Measurements from ENCODE around the gene LTBP1. TPM values are rescaled to one million over a fixed set of nuclear protein-coding genes. Genes with fewer than 3 reads are reported as not detected.

Gene LTBP1
- total and polyA plus RNA-seq, 12 donors = 6.2 to 47.2 (median 15.5) TPM

DNA sequence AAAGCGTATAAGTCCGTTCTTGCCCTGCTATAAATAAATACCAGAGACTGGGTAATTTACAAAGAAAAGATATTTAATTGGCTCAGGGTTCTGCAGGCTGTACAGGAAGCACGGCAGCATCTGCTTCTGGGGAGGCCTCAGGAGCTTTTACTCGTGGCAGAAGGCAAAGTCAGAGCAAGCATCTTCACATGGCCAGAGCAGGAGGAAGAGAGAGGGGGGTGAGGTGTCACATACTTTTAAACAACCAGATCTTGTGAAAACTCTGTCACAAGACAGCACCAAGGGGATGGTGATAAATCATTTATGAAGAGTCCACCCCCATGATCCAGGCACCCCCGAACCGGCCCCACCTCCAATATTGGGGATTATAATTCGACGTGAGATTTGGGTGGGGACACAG is 130.6 kb downstream of the LTBP1 start:
- Histone ChIP-seq H3K4me1 (replicated peaks in 1 of 2) (no peaks in the 10 kb centered on the region), H3K9me3 (replicated peaks in 1 of 3) (no peaks in the 10 kb centered on the region), H3K4me3 (no peak overlapping the region), H3K27ac (no peak overlapping the region), H3K36me3 (replicated peaks in 1 of 2) (no peaks in the 10 kb centered on the region), H3K27me3 (no peaks in the 10 kb centered on the region)
- intact Hi-C loops (cut with DNase I) = no loop called here
- no peak for DNase-seq
- TF ChIP-seq POLR2A (IDR thresholded peaks at IDR 0.05) = no peak
- TF ChIP-seq, protein P1, sequence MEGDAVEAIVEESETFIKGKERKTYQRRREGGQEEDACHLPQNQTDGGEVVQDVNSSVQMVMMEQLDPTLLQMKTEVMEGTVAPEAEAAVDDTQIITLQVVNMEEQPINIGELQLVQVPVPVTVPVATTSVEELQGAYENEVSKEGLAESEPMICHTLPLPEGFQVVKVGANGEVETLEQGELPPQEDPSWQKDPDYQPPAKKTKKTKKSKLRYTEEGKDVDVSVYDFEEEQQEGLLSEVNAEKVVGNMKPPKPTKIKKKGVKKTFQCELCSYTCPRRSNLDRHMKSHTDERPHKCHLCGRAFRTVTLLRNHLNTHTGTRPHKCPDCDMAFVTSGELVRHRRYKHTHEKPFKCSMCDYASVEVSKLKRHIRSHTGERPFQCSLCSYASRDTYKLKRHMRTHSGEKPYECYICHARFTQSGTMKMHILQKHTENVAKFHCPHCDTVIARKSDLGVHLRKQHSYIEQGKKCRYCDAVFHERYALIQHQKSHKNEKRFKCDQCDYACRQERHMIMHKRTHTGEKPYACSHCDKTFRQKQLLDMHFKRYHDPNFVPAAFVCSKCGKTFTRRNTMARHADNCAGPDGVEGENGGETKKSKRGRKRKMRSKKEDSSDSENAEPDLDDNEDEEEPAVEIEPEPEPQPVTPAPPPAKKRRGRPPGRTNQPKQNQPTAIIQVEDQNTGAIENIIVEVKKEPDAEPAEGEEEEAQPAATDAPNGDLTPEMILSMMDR (IDR thresholded peaks at IDR 0.05) = no peak
- WGBS, 4 donors = 80 to 84% (median 83%) methylated on average over 8 of the region's 8 CpGs

DNA sequence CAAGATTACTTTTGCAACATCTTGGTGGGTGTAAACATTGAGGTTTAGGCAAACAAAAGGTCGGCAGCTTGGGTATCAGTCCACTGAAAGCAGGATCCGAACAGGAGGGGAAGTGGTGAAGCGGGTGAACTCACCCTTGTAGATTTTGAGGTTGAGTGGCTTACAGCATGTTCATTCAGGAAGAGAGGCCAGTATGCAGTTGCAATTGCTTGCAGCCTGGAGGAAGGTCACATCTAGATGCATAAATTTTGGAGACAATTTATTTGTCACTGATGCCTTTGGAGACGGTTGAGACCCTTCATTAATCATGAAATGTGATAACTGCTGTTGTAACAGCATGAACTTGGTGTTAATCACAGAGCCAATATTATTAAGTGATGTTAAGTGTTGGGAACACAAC is 131.1 kb downstream of the LTBP1 start:
- DNase-seq = no peak
- WGBS, 4 donors = 53 to 64% (median 57%) methylated on average over 4 of the region's 4 CpGs
- H3K4me3 ChIP-seq = no peak overlapping the region
- H3K27me3 ChIP-seq = no peaks in the 10 kb centered on the region
- H3K4me1 ChIP-seq (replicated peaks in 1 of 2) = no peaks in the 10 kb centered on the region
- no peaks in the 10 kb centered on the region for H3K36me3 ChIP-seq (replicated peaks in 1 of 2)
- TF ChIP-seq, protein P1 (IDR thresholded peaks at IDR 0.05) = no peak
- no peak for TF ChIP-seq POLR2A (IDR thresholded peaks at IDR 0.05)
- intact Hi-C loops (cut with DNase I) = no loop called here
- no peak overlapping the region for H3K27ac ChIP-seq
- no peaks in the 10 kb centered on the region for H3K9me3 ChIP-seq (replicated peaks in 1 of 3)

DNA sequence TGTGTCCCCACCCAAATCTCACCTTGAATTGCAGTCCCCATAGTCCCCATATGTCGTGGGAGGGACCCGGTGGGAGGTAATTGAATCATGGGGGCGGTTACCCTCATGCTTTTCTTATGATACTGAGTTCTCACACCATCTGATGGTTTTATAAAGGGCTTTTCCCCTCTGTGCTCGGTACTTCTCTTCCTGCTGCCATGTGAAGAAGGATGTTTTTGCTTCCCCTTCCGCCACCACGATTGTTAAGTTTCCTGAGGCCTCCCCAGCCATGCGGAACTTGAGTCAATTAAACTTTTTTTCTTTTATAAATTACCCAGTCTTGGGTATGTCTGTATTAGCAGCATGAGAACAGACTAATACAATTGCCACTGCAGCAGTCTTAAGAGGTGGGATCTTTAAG is 134.9 kb downstream of the LTBP1 start:
- Histone ChIP-seq H3K36me3 (replicated peaks in 1 of 2) (no peaks in the 10 kb centered on the region), H3K4me1 (replicated peaks in 1 of 2) (peaks cover 0 to 9% of the 10 kb centered on the region in 2 donors), H3K4me3 (no peak overlapping the region), H3K27me3 (no peaks in the 10 kb centered on the region), H3K9me3 (replicated peaks in 1 of 3) (no peaks in the 10 kb centered on the region), H3K27ac (no peak overlapping the region)
- TF ChIP-seq POLR2A (IDR thresholded peaks at IDR 0.05) = no peak
- TF ChIP-seq, protein P1 (IDR thresholded peaks at IDR 0.05) = no peak
- DNase-seq = no peak
- intact Hi-C loops (cut with DNase I) = no loop called here
- WGBS, 4 donors = 65 to 82% (median 72%) methylated on average over 7 of the region's 7 CpGs

DNA sequence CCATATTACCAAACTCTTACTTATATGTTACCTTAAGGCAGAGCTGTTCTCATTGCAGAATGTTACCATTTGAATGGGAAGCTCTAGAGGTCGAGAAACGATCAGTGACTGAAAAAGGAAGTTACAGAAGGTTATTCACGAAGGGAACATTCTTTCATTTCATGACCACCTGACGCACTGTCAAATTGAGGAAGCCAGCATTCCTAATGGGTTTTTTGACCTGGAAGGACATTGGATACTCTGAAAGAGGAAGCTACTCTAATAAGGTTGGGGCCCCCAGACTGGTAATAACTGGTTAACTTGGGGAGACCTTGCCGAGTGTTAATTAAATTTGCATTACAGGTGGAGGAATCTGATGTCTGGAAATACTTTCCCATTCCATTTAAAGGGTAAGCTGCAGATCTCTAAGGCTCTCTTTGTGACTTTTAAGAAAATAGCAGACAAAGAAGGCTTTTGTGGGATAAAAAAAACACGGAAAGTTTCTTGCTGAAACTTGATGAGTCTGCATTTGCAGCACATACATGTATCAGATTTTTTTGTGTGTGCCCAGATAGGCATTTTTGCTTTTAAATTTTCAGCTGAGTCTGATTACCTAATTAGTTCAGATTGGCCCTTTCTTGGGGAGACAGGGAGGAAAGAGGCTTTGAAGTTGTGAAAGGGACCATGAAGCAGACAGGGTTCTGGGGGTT is 137.1 kb downstream of the LTBP1 start:
- DNase-seq = no peak
- no peak for TF ChIP-seq POLR2A (IDR thresholded peaks at IDR 0.05)
- TF ChIP-seq, protein P1 (IDR thresholded peaks at IDR 0.05) = no peak

More for the DNA sequence above, 137.1 kb downstream of the LTBP1 start:
- intact Hi-C loops (cut with DNase I) = no loop called here
- H3K4me3 ChIP-seq = no peak overlapping the region
- no peak overlapping the region for H3K27ac ChIP-seq
- no peaks in the 10 kb centered on the region for H3K27me3 ChIP-seq
- H3K36me3 ChIP-seq (replicated peaks in 1 of 2) = no peaks in the 10 kb centered on the region
- WGBS, 4 donors = 70 to 72% (median 71%) methylated on average over 6 of the region's 6 CpGs
- H3K9me3 ChIP-seq (replicated peaks in 1 of 3) = no peaks in the 10 kb centered on the region
- peaks cover 0 to 11% of the 10 kb centered on the region in 2 donors for H3K4me1 ChIP-seq (replicated peaks in 1 of 2)

Data from adrenal gland (tissue), 12 donors.